ENCODE results near the gene SIT1. TPM values are rescaled to one million over a fixed set of nuclear protein-coding genes. Genes with fewer than 3 reads are reported as not detected.

Gene SIT1
- polyA plus RNA-seq, 3 donors: 0.27 to 0.36 TPM; not detected in 1

- intact Hi-C loops (cut with micrococcal nuclease): no loop called here
- Histone ChIP-seq H3K4me2 (replicated peaks; ENCODE audit: extremely low read depth, low read length, poor library complexity, severe bottlenecking) (no peak overlapping the region), H3K4me1 (ENCODE audit: control insufficient read depth in 1 of 2, insufficient read depth in 2 of 2, low read length in 2 of 2) (no peaks in the 10 kb centered on the region), H3K36me3 (replicated peaks in 1 of 2; ENCODE audit: control insufficient read depth in 1 of 2, insufficient read depth in 2 of 2, low read length in 2 of 2) (no peaks in the 10 kb centered on the region), H3K27ac (ENCODE audit: low read depth in 1 of 2, low read length in 2 of 2) (no peak overlapping the region), H3K9me3 (replicated peaks in 1 of 2; ENCODE audit: control insufficient read depth in 1 of 2, insufficient read depth in 1 of 2, low read length in 2 of 2) (no peaks in the 10 kb centered on the region), H2AFZ (ENCODE audit: insufficient read depth, low read depth, low read length, poor library complexity, severe bottlenecking) (no peak overlapping the region), H3K4me3 (replicated peaks in 1 of 3; ENCODE audit: low read depth in 2 of 3, low read length in 3 of 3) (no peak overlapping the region), H4K20me1 (ENCODE audit: insufficient read depth, low read length) (no peaks in the 10 kb centered on the region), H3K79me2 (ENCODE audit: insufficient read depth, low read length) (no peaks in the 10 kb centered on the region), H3K9ac (ENCODE audit: insufficient read depth, low read length, poor library complexity, severe bottlenecking) (no peak overlapping the region), H3K27me3 (ENCODE audit: control insufficient read depth in 2 of 2, insufficient read depth in 2 of 2, low read length in 2 of 2) (no peaks in the 10 kb centered on the region)
- DNase-seq: no peak
- TF ChIP-seq CTCF (IDR thresholded peaks at IDR 0.05): no peak
- no peak overlapping the region for H3K4me3 Mint-ChIP-seq
- peaks cover 1 to 4% (median 3%) of the 10 kb centered on the region in 3 donors for H3K27me3 Mint-ChIP-seq (ENCODE audit: low read depth in 3 of 3)
- peak overlapping the region in 1 of 7 donors; percentile 54 for H3K27ac Mint-ChIP-seq
- H3K4me1 Mint-ChIP-seq: no peaks in the 10 kb centered on the region
- no peaks in the 10 kb centered on the region for H3K9me3 Mint-ChIP-seq
- 91% methylated on average over 10 of the region's 10 CpGs for WGBS (ENCODE audit: insufficient coverage)
- no peaks in the 10 kb centered on the region for H3K36me3 Mint-ChIP-seq
These were observed 32.0 kb upstream of the SIT1 start for GRCh38 chr9:35682520-35683315.

DNA sequence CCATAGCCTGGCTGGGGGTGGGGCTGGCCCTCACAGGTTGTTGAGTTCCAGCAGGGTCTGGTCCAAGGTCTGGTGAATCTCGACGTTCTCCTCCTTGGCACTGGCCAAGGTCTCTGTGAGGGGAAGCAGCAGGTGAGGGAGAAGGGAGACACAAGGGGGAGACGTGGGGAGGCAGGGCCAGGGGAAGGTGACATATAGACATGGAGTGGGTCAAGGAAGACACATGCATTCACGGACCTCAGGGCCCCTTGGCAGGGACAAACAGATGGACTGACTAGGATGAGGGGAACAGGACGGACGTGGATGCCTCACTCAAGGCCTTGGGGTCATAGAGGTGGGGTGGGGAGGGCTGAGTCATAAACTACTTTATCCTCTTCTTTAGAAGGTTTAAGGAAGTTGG lies 31.3 kb upstream of the SIT1 start:
- Mint-ChIP-seq H3K4me3 (peak overlapping the region in 1 of 2 donors; percentile 24), H3K36me3 (no peaks in the 10 kb centered on the region), H3K27me3 (ENCODE audit: low read depth in 3 of 3) (peaks cover 0 to 6% (median 5%) of the 10 kb centered on the region in 3 donors), H3K9me3 (no peaks in the 10 kb centered on the region), H3K4me1 (no peaks in the 10 kb centered on the region), H3K27ac (no peak overlapping the region)
- intact Hi-C loops (cut with micrococcal nuclease): no loop called here
- H3K9me3 ChIP-seq (replicated peaks in 1 of 2; ENCODE audit: control insufficient read depth in 1 of 2, insufficient read depth in 1 of 2, low read length in 2 of 2): no peaks in the 10 kb centered on the region
- no peak for DNase-seq
- no peaks in the 10 kb centered on the region for H3K36me3 ChIP-seq (replicated peaks in 1 of 2; ENCODE audit: control insufficient read depth in 1 of 2, insufficient read depth in 2 of 2, low read length in 2 of 2)
- no peak overlapping the region for H3K27ac ChIP-seq (ENCODE audit: low read depth in 1 of 2, low read length in 2 of 2)
- no peak overlapping the region for H3K4me2 ChIP-seq (replicated peaks; ENCODE audit: extremely low read depth, low read length, poor library complexity, severe bottlenecking)
- 86% methylated on average over 4 of the region's 6 CpGs for WGBS (ENCODE audit: insufficient coverage)
- H3K27me3 ChIP-seq (ENCODE audit: control insufficient read depth in 2 of 2, insufficient read depth in 2 of 2, low read length in 2 of 2): no peaks in the 10 kb centered on the region
- H3K4me3 ChIP-seq (replicated peaks in 1 of 3; ENCODE audit: low read depth in 2 of 3, low read length in 3 of 3): no peak overlapping the region
- no peaks in the 10 kb centered on the region for H3K4me1 ChIP-seq (ENCODE audit: control insufficient read depth in 1 of 2, insufficient read depth in 2 of 2, low read length in 2 of 2)
- H3K9ac ChIP-seq (ENCODE audit: insufficient read depth, low read length, poor library complexity, severe bottlenecking): no peak overlapping the region
- no peak for TF ChIP-seq CTCF (IDR thresholded peaks at IDR 0.05)
- no peaks in the 10 kb centered on the region for H3K79me2 ChIP-seq (ENCODE audit: insufficient read depth, low read length)
- no peak overlapping the region for H2AFZ ChIP-seq (ENCODE audit: insufficient read depth, low read depth, low read length, poor library complexity, severe bottlenecking)
- no peaks in the 10 kb centered on the region for H4K20me1 ChIP-seq (ENCODE audit: insufficient read depth, low read length)
